K562 (cell line): ENCODE measurements around the gene CAMSAP3. TPM values are rescaled to one million over a fixed set of nuclear protein-coding genes. Genes with fewer than 3 reads are reported as not detected.

Experiments
- ATAC-seq: fragments of 200-7000 bp; cut with Tn5 transposase; 3 replicates; pipeline ENCODE4 v1.9.1; 2020; ENCODE audit warnings: moderate library complexity
- BruUV-seq: library from RNA; stranded (reverse); fragments of 400-500 nt; replicated peaks from 2 replicates; lab custom pipeline; 2021; lab: Mats Ljungman, UMichigan
- CTCF ChIA-PET: fragments of 300-600 bp; formaldehyde crosslinking; extraction: SDS; loops from one replicate; lab custom pipeline; 2021; ENCODE audit warnings: low intra/inter-chr PET ratio; lab: Yijun Ruan, JAX
- POLR2A ChIA-PET: fragments of 300-600, 350-650 bp; sonication (Branson Sonifier 250); formaldehyde crosslinking; extraction: SDS; loops from one replicate; lab custom pipeline; 2021; ENCODE audit warnings: antibody characterized with exemption, inconsistent platforms; lab: Yijun Ruan, JAX
- DNase-seq, 4 experiments: peaks; one replicate each; pipeline versions ENCODE4 v3.0.0 to v3.0.0-alpha.2; 2011 to 2018; ENCODE audit warnings: low spot score in 3 of 4, mixed read lengths in 3 of 4; ENCODE audit errors: extremely low read depth in 1 of 4
- FAIRE-seq: peaks from 2 replicates; lab custom pipeline; 2011; peaks lifted over from hg19 to GRCh38; lab: Jason Lieb, UNC
- H2AFZ ChIP-seq: 2 replicates; pipeline ENCODE4 v1.6.0; 2011; ENCODE audit warnings: low read depth, low read length, control low read depth, inconsistent platforms
- H3K27ac ChIP-seq: fragments of 200-600 bp; 3 replicates; pipeline ENCODE4 v1.8.0; 2011; ENCODE audit warnings: low read depth, mild to moderate bottlenecking, control low read depth, inconsistent platforms, low read length, moderate library complexity, mixed read lengths; ENCODE audit errors: extremely low read depth
- H3K27me3 ChIP-seq, 2 experiments: fragments of 300-600 bp in 1 of 2; 2 replicates in 1 of 2; 3 replicates in 1 of 2; pipeline versions ENCODE4 v1.6.0 to v1.8.0; 2011; ENCODE audit warnings: inconsistent platforms in 2 of 2, low read length in 2 of 2, mild to moderate bottlenecking in 1 of 2, mixed read lengths in 1 of 2, moderate library complexity in 1 of 2; ENCODE audit not compliant: control insufficient read depth in 2 of 2, insufficient read depth in 2 of 2
- H3K36me3 ChIP-seq: fragments of 300-600 bp; 3 replicates; pipeline ENCODE4 v1.8.0; 2011; ENCODE audit warnings: mild to moderate bottlenecking, low read length, inconsistent platforms; ENCODE audit not compliant: control insufficient read depth, insufficient read depth
- H3K4me1 ChIP-seq, 2 experiments: fragments of 200-600 bp in 1 of 2; replicated peaks in 1 of 2; 2 replicates in 1 of 2; 3 replicates in 1 of 2; pipeline versions ENCODE4 v1.5.1 to v1.8.0; 2011; ENCODE audit warnings: inconsistent platforms in 2 of 2, low read length in 2 of 2, mild to moderate bottlenecking in 1 of 2, mixed read lengths in 1 of 2, moderate library complexity in 1 of 2; ENCODE audit not compliant: control insufficient read depth in 2 of 2, insufficient read depth in 2 of 2
- H3K4me2 ChIP-seq: 2 replicates; pipeline ENCODE4 v1.6.1; 2011; ENCODE audit warnings: low read length, control low read depth, inconsistent platforms, mixed read lengths; ENCODE audit not compliant: insufficient read depth
- H3K4me3 ChIP-seq: fragments of 200-600 bp; sonication (generic), shearing (Covaris generic); 2 replicates; pipeline ENCODE4 v1.5.1; 2016; ENCODE audit warnings: control low read depth, inconsistent platforms
- H3K79me2 ChIP-seq: fragments of 200-600 bp; 3 replicates; pipeline ENCODE4 v1.8.0; 2011; ENCODE audit warnings: low read length, inconsistent platforms; ENCODE audit not compliant: control insufficient read depth, insufficient read depth
- H3K9ac ChIP-seq, 2 experiments: 2 replicates each; pipeline versions ENCODE4 v1.6.0 to v1.6.1; 2011; ENCODE audit warnings: low read depth in 2 of 2, low read length in 2 of 2, control low read depth in 1 of 2, inconsistent platforms in 1 of 2, mild to moderate bottlenecking in 1 of 2, mixed read lengths in 1 of 2; ENCODE audit not compliant: insufficient read depth in 1 of 2
- H3K9me1 ChIP-seq: one replicate; pipeline ENCODE4 v1.6.0; 2011; ENCODE audit warnings: inconsistent platforms, mild to moderate bottlenecking, low read length, moderate library complexity; ENCODE audit not compliant: control insufficient read depth, insufficient read depth
- H3K9me3 ChIP-seq: replicated peaks from 2 replicates; pipeline ENCODE4 v1.5.1; 2011; ENCODE audit warnings: low read depth, low read length, inconsistent platforms; ENCODE audit not compliant: control insufficient read depth, insufficient read depth
- H4K20me1 ChIP-seq: replicated peaks from 2 replicates; pipeline ENCODE4 v1.6.1; 2011; ENCODE audit warnings: low read length, inconsistent platforms, mixed read lengths; ENCODE audit not compliant: control insufficient read depth, insufficient read depth
- ASH1L ChIP-seq: fragments of 450-650 bp; IDR thresholded peaks from 2 replicates; pipeline ENCODE4 v1.6.1; 2018; ENCODE audit warnings: borderline replicate concordance, mild to moderate bottlenecking, low read depth; ENCODE audit not compliant: partially characterized antibody
- CHD1 ChIP-seq: fragments of 200-600 bp; sonication (generic); IDR thresholded peaks from one replicate; pipeline ENCODE4 v1.6.1; 2012; ENCODE audit warnings: mild to moderate bottlenecking, moderate library complexity, low read length, inconsistent platforms
- MEIS2 ChIP-seq: fragments of 450-650 bp; IDR thresholded peaks from 2 replicates; pipeline ENCODE4 v1.6.1; 2014; ENCODE audit warnings: mild to moderate bottlenecking; ENCODE audit not compliant: partially characterized antibody
- POLR3G ChIP-seq: IDR thresholded peaks from 2 replicates; pipeline ENCODE4 v1.6.1; 2011; ENCODE audit not compliant: insufficient read length, insufficient replicate concordance; ENCODE audit errors: extremely low read depth
- STAT5A ChIP-seq: IDR thresholded peaks from 2 replicates; pipeline ENCODE4 v1.6.1; 2012; ENCODE audit warnings: low read length, inconsistent platforms, borderline replicate concordance
- ZNF12 ChIP-seq: sonication (generic); formaldehyde crosslinking; IDR thresholded peaks from 2 replicates; pipeline ENCODE4 v1.4.0; 2020; ENCODE audit warnings: mild to moderate bottlenecking, missing genetic modification reagents
- ZNF512 ChIP-seq: IDR thresholded peaks from 2 replicates; pipeline ENCODE4 v1.6.1; 2016; ENCODE audit warnings: missing genetic modification characterization, missing compliant biosample characterization
- WGBS: fragments of 100-300 bp; shearing (Covaris generic); methylation state at CpG from one replicate; pipeline ENCODE4 v1.1.6; 2016; ENCODE audit warnings: low coverage, mixed read lengths; ENCODE audit not compliant: insufficient coverage; ENCODE audit errors: missing lambda C conversion rate; 5-methylcytosine and 5-hydroxymethylcytosine counted together
- in situ Hi-C: fragments of 300-500 bp; cut with MboI; formaldehyde crosslinking; loops from 4 replicates; pipeline ENCODE4 v1.15.0; 2018; ENCODE audit warnings: inconsistent platforms, mixed read lengths
- intact Hi-C: fragments of 100-400 bp; cut with micrococcal nuclease; formaldehyde crosslinking; loops from 2 replicates; pipeline ENCODE4 v1.14.2; 2022
- polyA plus RNA-seq, 8 experiments: library from polyadenylated mRNA; depleted of rRNA in 4 of 8; stranded (reverse) in 5 of 8; unstranded in 3 of 8; fragments of >200 nt; fragmentation: Nextera tagmentation in 2 of 8; fragmentation: Illumina TruSeq in 1 of 8; extraction: Ambion mirVana in 2 of 8; extraction: Trizol in 1 of 8; gene quantifications; 2 replicates each; pipeline versions ENCODE4 v1.2.1 to v1.2.3, GENCODE V29; 2011 to 2014; ENCODE audit warnings: inconsistent platforms in 1 of 8, missing spikeins in 1 of 8
- total RNA-seq, 7 experiments: library from RNA; depleted of rRNA in 6 of 7; stranded (reverse); fragments of >200 nt in 6 of 7; fragmentation: Illumina TruSeq in 2 of 7; extraction: Trizol in 2 of 7; gene quantifications; 2 replicates each; pipeline versions ENCODE4 v1.2.1 to v1.2.3, GENCODE V29; 2011 to 2021; ENCODE audit warnings: low replicate concordance in 1 of 7
- TF ChIP-seq, protein P1 (sequence below), 2 experiments: fragments of 450-650 bp in 1 of 2; sonication (generic) in 1 of 2; formaldehyde crosslinking in 1 of 2; IDR thresholded peaks in 1 of 2; conservative IDR thresholded peaks in 1 of 2; 2 replicates each; pipeline versions ENCODE4 v1.6.1 to v1.8.1; 2016 to 2023; ENCODE audit warnings: mild to moderate bottlenecking in 2 of 2, moderate library complexity in 2 of 2, inconsistent platforms in 1 of 2, missing genetic modification reagents in 1 of 2
- TF ChIP-seq, protein P2 (sequence below): fragments of 250-450 bp; sonication (Bioruptor Pico); IDR thresholded peaks from 2 replicates; pipeline ENCODE4 v1.8.0; 2021; ENCODE audit warnings: borderline replicate concordance, mild to moderate bottlenecking, moderate library complexity; ENCODE audit not compliant: poor library complexity, severe bottlenecking

CAMSAP3 gene
- total and polyA plus RNA-seq, 9 of the 15 experiments (the other 6 are each of a cell fraction or from before 2014, with no cell fraction given), result 0.01 to 0.89 (median 0.22) TPM; not detected in 1

GRCh38 chr19:7564866-7565265 lies 30.8 kb upstream of the CAMSAP3 start:
- Histone ChIP-seq H3K79me2 (no peaks in the 10 kb centered on the region), H3K9me1 (no peaks in the 10 kb centered on the region), H4K20me1 (peaks cover 3% of the 10 kb centered on the region), H3K4me3 (no peak overlapping the region), H3K9ac (no peak overlapping the region)
- in situ Hi-C loops, result loop anchor here (5.0 kb wide), 1 partner anchor 117 kb away; the partner anchor contains the start of gene TRAPPC5
- no peak for ATAC-seq
- TF ChIP-seq POLR3G, result no peak
- TF ChIP-seq ZNF12 (CRISPR knock-in tag), result peak; percentile 95
- TF ChIP-seq, all 486 proteins: peak for 1
- BruUV-seq, result no TSS peak
- DNase-seq (no peak), FAIRE-seq (no peak)
- intact Hi-C loops, result no loop called here
- Histone ChIP-seq H2AFZ (no peak overlapping the region), H3K4me1 (peaks cover 0 to 9% of the 10 kb centered on the region in 2 experiments; a peak in 2 of 5 replicates), H3K4me2 (no peak overlapping the region), H3K36me3 (no peaks in the 10 kb centered on the region), H3K27ac (no peak overlapping the region), H3K27me3 (no peaks in the 10 kb centered on the region; a peak in 1 of 5 replicates), H3K9me3 (no peaks in the 10 kb centered on the region)
- POLR2A ChIA-PET, result interaction anchor here (0.8 kb wide), 1 partner anchor 135 kb away, joined by 3 read pairs; no protein-coding TSS in a partner anchor
- 0% methylated on average over 4 of the region's 4 CpGs for WGBS
- CTCF ChIA-PET, result no interaction called here

DNA sequence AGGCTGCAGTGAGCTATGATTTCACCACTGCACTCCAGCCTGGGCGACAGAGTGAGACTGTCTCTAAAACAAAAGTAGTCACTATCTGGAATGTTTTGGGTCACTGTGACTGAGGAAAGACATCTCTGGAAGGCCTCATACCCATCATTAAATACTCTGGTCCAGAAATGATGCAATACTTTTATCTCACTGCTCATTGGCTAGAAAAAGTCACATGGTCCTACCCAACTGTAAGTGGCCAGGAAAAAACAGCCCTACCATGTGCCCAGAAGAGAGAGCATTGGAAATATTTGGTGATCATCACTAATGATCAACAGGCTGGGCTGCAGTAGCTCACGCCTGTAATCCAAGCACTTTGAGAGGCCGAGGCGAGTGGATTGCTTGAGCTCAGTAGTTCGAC lies 30.3 kb upstream of the CAMSAP3 start:
- Histone ChIP-seq H3K9ac (no peak overlapping the region), H3K4me3 (no peak overlapping the region), H4K20me1 (peaks cover 3% of the 10 kb centered on the region), H3K9me1 (no peaks in the 10 kb centered on the region), H2AFZ (peak overlapping the region; percentile 14; the same call in 1 of the 2 replicates), H3K4me2 (no peak overlapping the region), H3K36me3 (no peaks in the 10 kb centered on the region), H3K27me3 (no peaks in the 10 kb centered on the region; a peak in 1 of 5 replicates), H3K9me3 (no peaks in the 10 kb centered on the region), H3K4me1 (peaks cover 0 to 13% of the 10 kb centered on the region in 2 experiments; a peak in 2 of 5 replicates), H3K27ac (no peak overlapping the region), H3K79me2 (no peaks in the 10 kb centered on the region)
- DNase-seq, result peak in 2 of 4 experiments; percentile 61 to 63
- in situ Hi-C loops, result loop anchor here (5.0 kb wide), 1 partner anchor 117 kb away; the partner anchor contains the start of gene TRAPPC5
- no peak for FAIRE-seq
- no TSS peak for BruUV-seq
- CTCF ChIA-PET, result no interaction called here
- no peak for ATAC-seq
- POLR2A ChIA-PET, result interaction anchor here (0.7 kb wide), 1 partner anchor 235 kb away, joined by 3 read pairs; no protein-coding TSS in a partner anchor
- intact Hi-C loops, result no loop called here
- WGBS, result 19% methylated on average over 5 of the region's 5 CpGs
- no peak for TF ChIP-seq MEIS2
- no peak for TF ChIP-seq STAT5A
- no peak for TF ChIP-seq CHD1
- TF ChIP-seq, protein P1, sequence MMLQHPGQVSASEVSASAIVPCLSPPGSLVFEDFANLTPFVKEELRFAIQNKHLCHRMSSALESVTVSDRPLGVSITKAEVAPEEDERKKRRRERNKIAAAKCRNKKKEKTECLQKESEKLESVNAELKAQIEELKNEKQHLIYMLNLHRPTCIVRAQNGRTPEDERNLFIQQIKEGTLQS (IDR thresholded peaks at IDR 0.05), result peak; percentile 95
- TF ChIP-seq, protein P1 (CRISPR knock-in tag; conservative IDR thresholded peaks at IDR 0.05), result peak; percentile 39; the same call in 1 of the 2 replicates
- TF ChIP-seq ASH1L, result no peak
- TF ChIP-seq ZNF512, result no peak
- TF ChIP-seq, protein P2, sequence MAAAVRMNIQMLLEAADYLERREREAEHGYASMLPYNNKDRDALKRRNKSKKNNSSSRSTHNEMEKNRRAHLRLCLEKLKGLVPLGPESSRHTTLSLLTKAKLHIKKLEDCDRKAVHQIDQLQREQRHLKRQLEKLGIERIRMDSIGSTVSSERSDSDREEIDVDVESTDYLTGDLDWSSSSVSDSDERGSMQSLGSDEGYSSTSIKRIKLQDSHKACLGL (CRISPR knock-in tag), result no peak
